ENCODE measurements around the gene GPSM1.

GPSM1 gene, protein sequence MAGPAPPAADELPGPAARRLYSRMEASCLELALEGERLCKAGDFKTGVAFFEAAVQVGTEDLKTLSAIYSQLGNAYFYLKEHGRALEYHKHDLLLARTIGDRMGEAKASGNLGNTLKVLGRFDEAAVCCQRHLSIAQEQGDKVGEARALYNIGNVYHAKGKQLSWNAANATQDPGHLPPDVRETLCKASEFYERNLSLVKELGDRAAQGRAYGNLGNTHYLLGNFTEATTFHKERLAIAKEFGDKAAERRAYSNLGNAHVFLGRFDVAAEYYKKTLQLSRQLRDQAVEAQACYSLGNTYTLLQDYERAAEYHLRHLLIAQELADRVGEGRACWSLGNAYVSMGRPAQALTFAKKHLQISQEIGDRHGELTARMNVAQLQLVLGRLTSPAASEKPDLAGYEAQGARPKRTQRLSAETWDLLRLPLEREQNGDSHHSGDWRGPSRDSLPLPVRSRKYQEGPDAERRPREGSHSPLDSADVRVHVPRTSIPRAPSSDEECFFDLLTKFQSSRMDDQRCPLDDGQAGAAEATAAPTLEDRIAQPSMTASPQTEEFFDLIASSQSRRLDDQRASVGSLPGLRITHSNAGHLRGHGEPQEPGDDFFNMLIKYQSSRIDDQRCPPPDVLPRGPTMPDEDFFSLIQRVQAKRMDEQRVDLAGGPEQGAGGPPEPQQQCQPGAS

DNA sequence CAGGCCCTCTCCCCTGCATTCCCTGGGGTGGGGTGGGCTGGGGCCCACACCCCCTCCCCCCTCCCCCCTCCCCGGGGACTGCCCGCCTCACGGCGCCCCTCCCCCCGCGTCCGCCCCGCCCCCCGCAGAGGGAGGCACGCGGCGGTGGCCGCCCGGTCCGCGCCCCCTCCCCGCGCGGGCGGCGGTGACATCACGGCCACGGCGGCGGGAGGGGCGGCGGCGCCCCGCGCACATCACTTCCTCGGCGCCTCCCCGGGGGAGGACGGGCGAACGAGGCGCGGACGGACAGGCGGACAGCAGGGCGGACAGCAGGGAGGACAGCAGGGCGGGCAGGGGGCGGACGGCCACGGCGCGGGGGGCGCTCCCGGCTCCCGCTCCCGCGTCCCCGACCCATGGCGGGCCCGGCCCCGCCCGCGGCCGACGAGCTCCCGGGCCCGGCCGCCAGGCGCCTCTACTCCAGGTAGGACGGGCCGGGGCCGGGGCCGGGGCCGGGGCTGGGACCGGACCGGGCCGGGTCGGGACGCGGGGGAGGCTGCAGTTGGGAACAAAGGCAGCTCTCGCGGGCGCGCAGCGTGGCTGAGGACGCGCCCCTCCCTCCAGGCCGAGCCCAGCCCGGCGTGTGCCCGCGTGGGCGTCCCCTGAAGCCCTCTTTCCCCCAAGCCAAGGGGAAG lies at the start of gene GPSM1:
Gene GPSM1, plus strand, starts transcription at position 236 of the 671 bp plus-strand sequence. Its CDS starts 157 bp downstream, at position 393.
- peak within 1 kb of the TSS; percentile 79 for H3K4me3 ChIP-seq (ENCODE audit: low read length)
- peaks cover 9% of the 10 kb centered on the region for H3K4me1 ChIP-seq (ENCODE audit: control insufficient read depth, insufficient read depth, low read length)
- H3K27me3 ChIP-seq (ENCODE audit: control insufficient read depth, insufficient read depth, low read length) = no peaks in the 10 kb centered on the region
- H3K36me3 ChIP-seq (ENCODE audit: control insufficient read depth, insufficient read depth, low read length) = no peaks in the 10 kb centered on the region
- H3K9me3 ChIP-seq (ENCODE audit: control insufficient read depth, insufficient read depth, low read length) = no peaks in the 10 kb centered on the region
- no peak within 1 kb of the TSS for H3K27ac ChIP-seq (ENCODE audit: low read length)
- whole genome bisulfite sequencing (ENCODE audit: insufficient coverage, insufficient read length) = no CpG with 5 or more reads among the region's 88 CpGs
- no peak for DNase-seq (ENCODE audit: low read depth, low spot score)

DNA sequence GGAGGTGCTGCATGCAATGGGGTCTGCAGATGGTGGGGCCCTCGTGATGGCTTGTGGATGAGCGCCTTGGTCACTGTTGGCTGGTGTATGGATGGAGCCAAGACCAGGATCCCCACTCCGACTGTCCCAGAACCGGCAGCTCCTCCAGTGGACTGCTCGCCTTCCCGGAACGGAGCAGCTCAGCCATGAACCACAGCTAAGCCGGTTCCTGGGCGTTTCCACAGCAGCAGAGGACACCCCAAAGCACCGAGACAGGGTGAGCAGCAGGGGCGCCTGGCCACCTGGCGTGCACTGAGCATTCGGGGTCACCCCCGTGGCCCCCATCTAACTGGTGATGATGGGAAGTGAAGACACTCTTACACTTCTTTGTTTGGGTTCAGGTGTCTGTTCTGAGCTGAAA lies 49.6 kb upstream of the GPSM1 start:
- no peak for DNase-seq (ENCODE audit: low read depth, low spot score)
- no peaks in the 10 kb centered on the region for H3K36me3 ChIP-seq (ENCODE audit: control insufficient read depth, insufficient read depth, low read length)
- WGBS (ENCODE audit: insufficient coverage, insufficient read length) = no CpG with 5 or more reads among the region's 14 CpGs
- H3K4me1 ChIP-seq (ENCODE audit: control insufficient read depth, insufficient read depth, low read length) = no peaks in the 10 kb centered on the region
- no peak overlapping the region for H3K27ac ChIP-seq (ENCODE audit: low read length)
- H3K27me3 ChIP-seq (ENCODE audit: control insufficient read depth, insufficient read depth, low read length) = no peaks in the 10 kb centered on the region
- no peak overlapping the region for H3K4me3 ChIP-seq (ENCODE audit: low read length)
- H3K9me3 ChIP-seq (ENCODE audit: control insufficient read depth, insufficient read depth, low read length) = no peaks in the 10 kb centered on the region

DNA sequence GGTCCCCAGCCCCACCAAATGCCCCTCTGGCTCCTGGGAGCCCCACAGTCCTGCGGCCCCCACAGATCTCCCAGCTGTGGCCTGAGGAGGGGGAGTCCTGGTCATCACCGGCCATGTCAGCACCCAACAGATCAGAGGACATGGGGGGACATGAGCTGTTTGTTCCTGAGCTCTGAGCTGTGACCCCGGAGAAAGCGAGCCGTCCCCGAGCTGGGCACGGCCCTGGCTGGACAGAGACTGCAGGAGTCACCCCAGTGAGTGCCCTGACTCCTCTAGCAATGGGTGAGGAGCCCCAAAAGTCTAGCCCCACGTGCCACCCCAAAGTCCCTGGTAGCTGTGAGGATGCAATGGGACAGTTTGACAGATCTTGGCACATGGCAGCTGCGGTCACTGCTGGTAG lies 49.1 kb upstream of the GPSM1 start:
- no peaks in the 10 kb centered on the region for H3K4me1 ChIP-seq (ENCODE audit: control insufficient read depth, insufficient read depth, low read length)
- no peak for DNase-seq (ENCODE audit: low read depth, low spot score)
- no peaks in the 10 kb centered on the region for H3K36me3 ChIP-seq (ENCODE audit: control insufficient read depth, insufficient read depth, low read length)
- no peaks in the 10 kb centered on the region for H3K27me3 ChIP-seq (ENCODE audit: control insufficient read depth, insufficient read depth, low read length)
- no CpG with 5 or more reads among the region's 9 CpGs for WGBS (ENCODE audit: insufficient coverage, insufficient read length)
- H3K4me3 ChIP-seq (ENCODE audit: low read length) = no peak overlapping the region
- H3K27ac ChIP-seq (ENCODE audit: low read length) = no peak overlapping the region
- H3K9me3 ChIP-seq (ENCODE audit: control insufficient read depth, insufficient read depth, low read length) = no peaks in the 10 kb centered on the region

DNA sequence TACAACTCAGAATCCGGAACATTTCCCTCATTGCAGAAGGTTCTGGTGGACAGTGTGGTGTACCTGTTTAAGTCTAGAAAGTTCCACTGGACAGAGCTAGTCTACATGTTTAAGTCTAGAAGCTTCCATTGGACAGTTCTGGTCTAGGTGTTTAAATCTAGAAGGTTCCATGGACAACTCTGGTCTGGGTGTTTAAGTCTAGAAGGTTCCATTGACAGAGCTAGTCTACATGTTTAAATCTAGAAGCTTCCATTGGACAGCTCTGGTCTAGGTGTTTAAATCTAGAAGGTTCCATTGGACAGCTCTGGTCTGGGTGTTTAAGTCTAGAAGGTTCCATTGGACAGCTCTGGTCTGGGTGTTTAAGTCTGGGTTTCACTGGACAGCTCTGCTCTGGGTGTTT lies 48.4 kb upstream of the GPSM1 start:
- Histone ChIP-seq H3K9me3 (ENCODE audit: control insufficient read depth, insufficient read depth, low read length) (no peaks in the 10 kb centered on the region), H3K4me1 (ENCODE audit: control insufficient read depth, insufficient read depth, low read length) (0 out of 2 replicates have a peak, but pooled peaks cover 1% of the 10 kb centered on the region), H3K27me3 (ENCODE audit: control insufficient read depth, insufficient read depth, low read length) (no peaks in the 10 kb centered on the region), H3K4me3 (ENCODE audit: low read length) (no peak overlapping the region), H3K27ac (ENCODE audit: low read length) (no peak overlapping the region), H3K36me3 (ENCODE audit: control insufficient read depth, insufficient read depth, low read length) (no peaks in the 10 kb centered on the region)
- WGBS (ENCODE audit: insufficient coverage, insufficient read length) = no CpG with 5 or more reads among the region's 1 CpG
- DNase-seq (ENCODE audit: low read depth, low spot score) = no peak

DNA sequence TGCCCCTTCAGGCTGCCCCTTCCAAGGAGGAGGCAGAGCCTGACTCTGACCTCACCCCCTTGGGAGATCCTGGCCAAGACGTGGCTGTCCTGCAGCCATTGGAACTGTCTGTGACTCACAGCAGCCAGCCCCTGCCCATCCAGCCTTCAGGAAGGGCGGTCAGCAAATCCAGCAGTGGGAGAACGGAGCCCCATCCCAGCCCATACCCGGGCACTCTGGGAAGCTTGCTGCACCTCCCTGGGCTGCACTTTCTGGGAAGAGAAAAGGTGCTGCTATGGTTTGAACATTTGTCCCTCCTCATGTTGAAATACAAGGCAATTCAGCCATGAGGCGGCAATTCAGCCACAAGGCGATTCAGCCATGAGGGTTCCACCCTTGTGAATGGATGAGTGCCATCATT lies 47.9 kb upstream of the GPSM1 start:
- Histone ChIP-seq H3K9me3 (ENCODE audit: control insufficient read depth, insufficient read depth, low read length) (no peaks in the 10 kb centered on the region), H3K36me3 (ENCODE audit: control insufficient read depth, insufficient read depth, low read length) (no peaks in the 10 kb centered on the region), H3K4me1 (ENCODE audit: control insufficient read depth, insufficient read depth, low read length) (0 out of 2 replicates have a peak, but pooled peaks cover 2% of the 10 kb centered on the region), H3K4me3 (ENCODE audit: low read length) (no peak overlapping the region), H3K27me3 (ENCODE audit: control insufficient read depth, insufficient read depth, low read length) (no peaks in the 10 kb centered on the region), H3K27ac (ENCODE audit: low read length) (no peak overlapping the region)
- no peak for DNase-seq (ENCODE audit: low read depth, low spot score)
- no CpG with 5 or more reads among the region's 6 CpGs for WGBS (ENCODE audit: insufficient coverage, insufficient read length)

DNA sequence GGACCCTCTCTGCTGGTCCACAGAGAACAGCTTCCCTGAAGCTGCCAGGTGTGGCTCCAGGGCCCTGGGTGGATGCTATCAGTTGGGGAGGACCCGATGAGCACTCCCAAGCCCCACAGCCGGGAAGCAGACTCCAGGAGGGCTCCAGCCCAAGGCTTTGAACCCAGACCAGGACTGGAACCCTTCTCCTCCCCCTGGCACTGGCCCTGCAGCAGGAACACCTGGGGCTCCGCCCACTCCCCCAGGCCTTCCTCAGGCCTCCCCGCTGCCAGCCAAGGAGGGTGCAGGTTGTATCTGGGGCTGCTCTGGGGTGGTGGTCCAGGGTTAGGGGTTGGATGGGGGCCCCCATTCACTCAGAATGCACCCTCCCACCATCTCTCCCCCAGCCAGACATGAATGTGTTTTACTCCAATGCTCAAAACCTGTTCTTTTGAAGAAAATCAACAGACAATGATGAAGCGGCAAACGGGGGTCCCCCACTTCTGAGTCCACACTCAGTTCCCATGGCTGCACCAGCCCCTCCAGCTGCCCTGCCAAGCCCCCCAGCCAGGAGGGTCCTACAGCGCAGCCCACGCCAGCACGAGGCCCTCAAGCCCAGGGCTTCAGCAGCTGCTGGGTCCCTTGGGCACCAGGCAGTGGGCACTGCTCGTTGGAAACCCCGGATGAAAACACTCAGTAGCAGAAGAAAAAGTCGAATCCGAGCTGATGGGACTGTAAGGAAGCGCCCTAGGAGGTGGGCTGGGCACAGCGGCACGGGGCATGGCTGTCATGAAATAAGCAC lies 46.6 kb upstream of the GPSM1 start:
- no CpG with 5 or more reads among the region's 16 CpGs for WGBS (ENCODE audit: insufficient coverage, insufficient read length)
- Histone ChIP-seq H3K4me3 (ENCODE audit: low read length) (no peak overlapping the region), H3K4me1 (ENCODE audit: control insufficient read depth, insufficient read depth, low read length) (0 out of 2 replicates have a peak, but pooled peaks cover 2% of the 10 kb centered on the region), H3K27ac (ENCODE audit: low read length) (no peak overlapping the region), H3K9me3 (ENCODE audit: control insufficient read depth, insufficient read depth, low read length) (no peaks in the 10 kb centered on the region), H3K27me3 (ENCODE audit: control insufficient read depth, insufficient read depth, low read length) (no peaks in the 10 kb centered on the region), H3K36me3 (ENCODE audit: control insufficient read depth, insufficient read depth, low read length) (no peaks in the 10 kb centered on the region)
- no peak for DNase-seq (ENCODE audit: low read depth, low spot score)

DNA sequence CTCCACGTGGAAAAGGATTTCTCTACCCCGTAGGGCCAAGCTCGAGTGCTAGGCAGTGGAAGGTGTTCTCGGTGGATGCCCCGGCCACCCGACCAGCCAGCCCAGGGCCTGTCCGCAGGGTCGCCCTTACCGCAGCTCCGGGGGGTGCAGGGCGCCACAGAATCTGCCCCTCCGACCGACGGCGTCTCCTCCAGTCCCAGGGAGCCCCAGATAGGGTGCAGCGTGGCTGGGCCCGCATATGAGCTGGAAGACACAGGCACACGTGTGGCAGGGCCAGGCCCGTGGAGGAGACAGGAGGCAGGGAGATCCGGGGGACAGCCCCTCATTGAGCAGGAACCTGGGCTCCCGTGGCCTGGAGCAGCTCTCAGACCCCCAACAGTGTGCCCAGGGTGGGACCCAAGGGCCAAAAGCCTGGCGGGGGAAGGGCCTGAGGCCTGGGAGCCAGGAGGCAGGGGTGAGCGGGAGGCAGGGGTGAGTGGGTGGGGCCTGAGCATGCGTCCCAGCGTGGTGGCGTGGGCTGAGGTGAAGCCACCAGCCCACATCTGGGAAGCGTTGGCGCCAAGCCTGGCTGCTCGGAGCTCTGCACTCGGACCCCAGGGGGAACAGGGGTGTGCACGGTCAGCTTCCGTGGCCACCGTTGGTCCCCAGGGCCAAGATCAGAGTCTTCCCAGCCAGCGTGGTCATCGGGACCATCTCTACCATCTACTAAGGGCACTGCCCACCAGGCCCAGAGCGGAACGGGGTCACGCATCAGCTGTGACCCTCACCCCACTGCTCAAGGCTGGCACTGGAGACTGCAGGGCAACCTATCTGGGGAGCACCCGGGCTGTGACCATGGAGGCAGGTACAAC lies 45.7 kb upstream of the GPSM1 start:
- no CpG with 5 or more reads among the region's 39 CpGs for WGBS (ENCODE audit: insufficient coverage, insufficient read length)

DNA sequence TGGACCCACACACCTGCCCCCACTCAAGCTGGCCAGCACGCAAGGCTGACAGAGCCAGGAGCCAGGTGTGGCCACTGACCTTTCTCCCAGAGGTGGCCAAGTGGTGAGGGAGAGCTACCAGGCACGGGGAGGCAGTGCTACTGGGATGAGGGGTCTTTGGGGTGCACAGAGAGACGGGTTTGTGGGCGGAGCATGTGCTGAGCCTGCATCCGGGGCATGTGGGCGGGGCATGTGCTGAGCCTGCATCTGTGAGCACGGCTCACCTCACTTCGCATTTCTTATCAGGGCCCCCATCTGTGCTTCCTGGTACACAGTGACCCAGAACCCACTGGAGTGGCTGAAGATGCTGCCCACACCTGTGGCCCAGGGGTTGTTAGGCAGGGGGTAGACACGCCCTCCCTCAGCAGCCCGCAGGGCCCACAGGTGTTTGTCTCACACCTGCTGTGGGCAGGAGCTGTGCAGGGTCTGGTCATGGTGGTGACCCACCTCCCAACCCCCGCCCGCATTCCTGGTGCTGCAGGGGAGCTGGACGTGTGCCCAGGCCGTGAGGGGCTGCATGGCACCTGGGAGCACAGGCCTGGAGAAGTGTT lies 45.0 kb upstream of the GPSM1 start:
- Histone ChIP-seq H3K9me3 (ENCODE audit: control insufficient read depth, insufficient read depth, low read length) (no peaks in the 10 kb centered on the region), H3K36me3 (ENCODE audit: control insufficient read depth, insufficient read depth, low read length) (no peaks in the 10 kb centered on the region), H3K4me1 (ENCODE audit: control insufficient read depth, insufficient read depth, low read length) (0 out of 2 replicates have a peak, but pooled peaks cover 2% of the 10 kb centered on the region), H3K27ac (ENCODE audit: low read length) (no peak overlapping the region), H3K27me3 (ENCODE audit: control insufficient read depth, insufficient read depth, low read length) (no peaks in the 10 kb centered on the region), H3K4me3 (ENCODE audit: low read length) (no peak overlapping the region)
- DNase-seq (ENCODE audit: low read depth, low spot score) = no peak
- no CpG with 5 or more reads among the region's 14 CpGs for WGBS (ENCODE audit: insufficient coverage, insufficient read length)

More for the DNA sequence above, 45.7 kb upstream of the GPSM1 start:
- H3K4me1 ChIP-seq (ENCODE audit: control insufficient read depth, insufficient read depth, low read length) = 0 out of 2 replicates have a peak, but pooled peaks cover 2% of the 10 kb centered on the region
- no peak overlapping the region for H3K27ac ChIP-seq (ENCODE audit: low read length)
- H3K9me3 ChIP-seq (ENCODE audit: control insufficient read depth, insufficient read depth, low read length) = no peaks in the 10 kb centered on the region
- DNase-seq (ENCODE audit: low read depth, low spot score) = no peak
- no peaks in the 10 kb centered on the region for H3K36me3 ChIP-seq (ENCODE audit: control insufficient read depth, insufficient read depth, low read length)
- H3K27me3 ChIP-seq (ENCODE audit: control insufficient read depth, insufficient read depth, low read length) = no peaks in the 10 kb centered on the region
- no peak overlapping the region for H3K4me3 ChIP-seq (ENCODE audit: low read length)

Data from iPS DF 6.9 (cell line).